ENCODE results near the gene TCAF1. TPM values are rescaled to one million over a fixed set of nuclear protein-coding genes. Genes with fewer than 3 reads are reported as not detected.

The TCAF1 gene
- total RNA-seq = 10 to 100 TPM; 32.7 to 61.2 (median 44.4) TPM

GRCh38 chr7:143901668-143902331 lies at the start of gene TCAF1:
Gene TCAF1, minus strand, starts transcription at chr7:143902176. Its CDS starts 25,568 bp downstream, at chr7:143876608.
- Histone ChIP-seq H3K36me3 (no peaks in the 10 kb centered on the region), H3K9me3 (no peaks in the 10 kb centered on the region), H3K4me1 (peaks cover 0 to 34% (median 15%) of the 10 kb centered on the region in 4 donors), H3K27ac (peak within 1 kb of the TSS; percentile 77 to 96 (median 93)), H3K4me3 (peak within 1 kb of the TSS; percentile 68 to 97 (median 82)), H3K27me3 (no peaks in the 10 kb centered on the region)
- 0% methylated on average over 44 to 47 of the region's 50 CpGs for whole genome bisulfite sequencing, 2 donors
- peak in 4 of 5 experiments; percentile 14 to 40 (median 22) for TF ChIP-seq CTCF (IDR thresholded peaks at IDR 0.05)
- TF ChIP-seq POLR2A (IDR thresholded peaks at IDR 0.05) = peak; percentile 54 to 83
- peak in 1 of 2 donors; percentile 93 for TF ChIP-seq EP300 (IDR thresholded peaks at IDR 0.05)
- peak; percentile 93 to 94 for DNase-seq (ENCODE audit: low spot score in 2 of 2)

GRCh38 chr7:143948733-143949132 lies 46.8 kb upstream of the TCAF1 start:
- no peaks in the 10 kb centered on the region for H3K9me3 ChIP-seq
- H3K4me1 ChIP-seq = no peaks in the 10 kb centered on the region
- DNase-seq (ENCODE audit: low spot score in 2 of 2) = no peak
- H3K36me3 ChIP-seq = no peaks in the 10 kb centered on the region
- no peak overlapping the region for H3K27ac ChIP-seq
- 55 to 59% methylated on average over 2 of the region's 2 CpGs for WGBS, 2 donors
- H3K4me3 ChIP-seq = no peak overlapping the region
- H3K27me3 ChIP-seq = no peaks in the 10 kb centered on the region
- TF ChIP-seq POLR2A (IDR thresholded peaks at IDR 0.05) (no peak), CTCF (IDR thresholded peaks at IDR 0.05) (no peak), EP300 (IDR thresholded peaks at IDR 0.05) (no peak)

- DNase-seq (ENCODE audit: low spot score in 2 of 2) = no peak
- no peaks in the 10 kb centered on the region for H3K36me3 ChIP-seq
- H3K4me3 ChIP-seq = no peak overlapping the region
- no peaks in the 10 kb centered on the region for H3K4me1 ChIP-seq
- TF ChIP-seq POLR2A (IDR thresholded peaks at IDR 0.05) (no peak), CTCF (IDR thresholded peaks at IDR 0.05) (no peak), EP300 (IDR thresholded peaks at IDR 0.05) (no peak)
- no peaks in the 10 kb centered on the region for H3K27me3 ChIP-seq
- 76 to 80% methylated on average over 2 of the region's 2 CpGs for WGBS, 2 donors
- H3K27ac ChIP-seq = no peak overlapping the region
- H3K9me3 ChIP-seq = no peaks in the 10 kb centered on the region
These were observed 45.1 kb upstream of the TCAF1 start for GRCh38 chr7:143947111-143947510.

GRCh38 chr7:143945423-143945822 lies 43.4 kb upstream of the TCAF1 start:
- Histone ChIP-seq H3K27ac (no peak overlapping the region), H3K9me3 (no peaks in the 10 kb centered on the region), H3K27me3 (no peaks in the 10 kb centered on the region), H3K4me1 (no peaks in the 10 kb centered on the region), H3K36me3 (no peaks in the 10 kb centered on the region), H3K4me3 (no peak overlapping the region)
- TF ChIP-seq CTCF (IDR thresholded peaks at IDR 0.05) (no peak), EP300 (IDR thresholded peaks at IDR 0.05) (no peak), POLR2A (IDR thresholded peaks at IDR 0.05) (no peak)
- 91 to 94% methylated on average over 4 of the region's 4 CpGs for WGBS, 2 donors
- DNase-seq (ENCODE audit: low spot score in 2 of 2) = no peak

- no peak for TF ChIP-seq POLR2A (IDR thresholded peaks at IDR 0.05)
- no peak for TF ChIP-seq CTCF (IDR thresholded peaks at IDR 0.05)
- no peak for TF ChIP-seq EP300 (IDR thresholded peaks at IDR 0.05)
- H3K36me3 ChIP-seq = no peaks in the 10 kb centered on the region
- peaks cover 0 to 7% (median 0%) of the 10 kb centered on the region in 4 donors for H3K9me3 ChIP-seq
- WGBS, 2 donors = 77 to 82% methylated on average over 5 of the region's 5 CpGs
- H3K27ac ChIP-seq = no peak overlapping the region
- no peak for DNase-seq (ENCODE audit: low spot score in 2 of 2)
- H3K4me1 ChIP-seq = no peaks in the 10 kb centered on the region
- no peak overlapping the region for H3K4me3 ChIP-seq
- no peaks in the 10 kb centered on the region for H3K27me3 ChIP-seq
These were observed 36.6 kb upstream of the TCAF1 start for GRCh38 chr7:143938379-143939243.

All from tibial nerve (tissue), 4 donors.